GM12878 (cell line): ENCODE data around the gene GAS2L3. TPM values are rescaled to one million over a fixed set of nuclear protein-coding genes. Genes with fewer than 3 reads are reported as not detected.

Experiments used
- ATAC-seq: fragments of 200-7000 bp; cut with Tn5 transposase; 3 replicates; pipeline ENCODE4 v1.9.1; 2020; ENCODE audit warnings: mild to moderate bottlenecking, moderate library complexity
- BruUV-seq: library from RNA; stranded (reverse); fragments of 400-500 nt; replicated peaks from 2 replicates; lab custom pipeline; 2021; lab: Mats Ljungman, UMichigan
- CTCF ChIA-PET: fragments of 300-600 bp; sonication (Branson Sonifier 250); formaldehyde crosslinking; extraction: SDS; loops from one replicate; lab custom pipeline; 2021; ENCODE audit warnings: inconsistent platforms; lab: Yijun Ruan, JAX
- POLR2A ChIA-PET: fragments of 350-600 bp; formaldehyde crosslinking; extraction: SDS; loops from one replicate; lab custom pipeline; 2021; ENCODE audit warnings: inconsistent platforms; lab: Charles Lee
- RAD21 ChIA-PET: fragments of 300-600 bp; sonication (Branson Sonifier 250); formaldehyde crosslinking; loops from one replicate; lab custom pipeline; 2023; ENCODE audit warnings: antibody characterized with exemption; ENCODE audit not compliant: unreplicated experiment; lab: Charles Lee
- SMC1A ChIA-PET: fragments of 300-600 bp; sonication (Branson Sonifier 250); formaldehyde crosslinking; loops from one replicate; lab custom pipeline; 2023; ENCODE audit not compliant: unreplicated experiment, uncharacterized antibody; lab: Charles Lee
- DNase-seq: peaks from one replicate; pipeline ENCODE4 v3.0.0-alpha.2; 2011; ENCODE audit warnings: low read depth, low spot score
- FAIRE-seq: peaks from 3 replicates; lab custom pipeline; 2011; peaks lifted over from hg19 to GRCh38; lab: Jason Lieb, UNC
- H2AFZ ChIP-seq: 2 replicates; pipeline ENCODE4 v1.6.0; 2011; ENCODE audit warnings: low read depth, low read length, control low read depth; ENCODE audit not compliant: control insufficient read depth
- H3K27ac ChIP-seq: 2 replicates; pipeline ENCODE4 v1.5.1; 2011; ENCODE audit warnings: control low read depth; ENCODE audit not compliant: control insufficient read depth, insufficient read depth
- H3K27me3 ChIP-seq, 2 experiments: replicated peaks in 1 of 2; 2 replicates each; pipeline versions ENCODE4 v1.6.0 to v1.6.1; 2011; ENCODE audit warnings: low read length in 1 of 2; ENCODE audit not compliant: control insufficient read depth in 2 of 2, insufficient read depth in 2 of 2
- H3K36me3 ChIP-seq, 2 experiments: 2 replicates each; pipeline ENCODE4 v1.5.1; 2011; ENCODE audit warnings: low read length in 1 of 2; ENCODE audit not compliant: control insufficient read depth in 2 of 2, insufficient read depth in 2 of 2
- H3K4me1 ChIP-seq: 2 replicates; pipeline ENCODE4 v1.6.1; 2011; ENCODE audit warnings: mild to moderate bottlenecking, low read length, moderate library complexity, mixed read lengths; ENCODE audit not compliant: control insufficient read depth, insufficient read depth
- H3K4me2 ChIP-seq: 2 replicates; pipeline ENCODE4 v1.6.0; 2011; ENCODE audit warnings: control low read depth; ENCODE audit not compliant: control insufficient read depth, insufficient read depth
- H3K4me3 ChIP-seq: fragments of 200-600 bp; sonication (generic); 2 replicates; pipeline ENCODE4 v1.5.1; 2016
- H3K79me2 ChIP-seq: 2 replicates; pipeline ENCODE4 v1.6.0; 2011; ENCODE audit warnings: low read length; ENCODE audit not compliant: control insufficient read depth, insufficient read depth
- H3K9ac ChIP-seq: 2 replicates; pipeline ENCODE4 v1.8.0; 2011; ENCODE audit warnings: low read length, control low read depth, mixed read lengths; ENCODE audit not compliant: control insufficient read depth, insufficient read depth
- H3K9me3 ChIP-seq: replicated peaks from 3 replicates; pipeline ENCODE4 v1.5.1; 2011; ENCODE audit warnings: mild to moderate bottlenecking, low read length; ENCODE audit not compliant: control insufficient read depth, insufficient read depth
- H4K20me1 ChIP-seq: 2 replicates; pipeline ENCODE4 v1.6.0; 2011; ENCODE audit not compliant: control insufficient read depth, insufficient read depth
- CEBPZ ChIP-seq: fragments of 150-350 bp; IDR thresholded peaks from 2 replicates; pipeline ENCODE4 v1.6.1; 2016; ENCODE audit warnings: low read depth, low read length
- CHD1 ChIP-seq: IDR thresholded peaks from 2 replicates; pipeline ENCODE4 v1.6.1; 2012; ENCODE audit warnings: low read depth, low read length, improper control_type of control experiment
- FOXK2 ChIP-seq: fragments of 450-650 bp; IDR thresholded peaks from 2 replicates; pipeline ENCODE4 v1.6.1; 2017; ENCODE audit warnings: mild to moderate bottlenecking, moderate library complexity
- KDM1A ChIP-seq: fragments of 200-600 bp; sonication (generic); IDR thresholded peaks from 2 replicates; pipeline ENCODE4 v1.6.1; 2016; ENCODE audit warnings: borderline replicate concordance
- MEF2B ChIP-seq: fragments of 450-650 bp; IDR thresholded peaks from 2 replicates; pipeline ENCODE4 v1.6.1; 2018; ENCODE audit warnings: mild to moderate bottlenecking, moderate library complexity; ENCODE audit not compliant: partially characterized antibody, poor library complexity, severe bottlenecking
- PBX3 ChIP-seq: IDR thresholded peaks from 2 replicates; pipeline ENCODE4 v1.6.1; 2011; ENCODE audit warnings: mild to moderate bottlenecking, low read depth, low read length, moderate library complexity; ENCODE audit not compliant: insufficient replicate concordance
- RCOR1 ChIP-seq: conservative IDR thresholded peaks from 2 replicates; pipeline ENCODE4 v1.6.1; 2012; ENCODE audit warnings: low read depth, low read length, improper control_type of control experiment
- TBL1XR1 ChIP-seq: IDR thresholded peaks from 2 replicates; pipeline ENCODE4 v1.6.1; 2012; ENCODE audit warnings: low read depth, low read length, improper control_type of control experiment
- USF2 ChIP-seq: IDR thresholded peaks from 2 replicates; pipeline ENCODE4 v1.6.1; 2011; ENCODE audit warnings: low read depth, low read length, improper control_type of control experiment, borderline replicate concordance
- WGBS: methylation state at CpG from one replicate; pipeline ENCODE4 v1.1.6; 2016; ENCODE audit warnings: low lambda C conversion rate; ENCODE audit not compliant: insufficient replicate concordance, insufficient coverage; ENCODE audit errors: missing lambda C conversion rate; 5-methylcytosine and 5-hydroxymethylcytosine counted together
- in situ Hi-C: fragments of 300-500 bp; cut with MboI; formaldehyde crosslinking; loops from 9 replicates; pipeline ENCODE4 v1.14.3; 2018; ENCODE audit warnings: mixed read lengths
- intact Hi-C: fragments of 100-400 bp; cut with micrococcal nuclease; formaldehyde crosslinking; loops from one replicate; pipeline ENCODE4 v1.14.2; 2022; ENCODE audit not compliant: unreplicated experiment
- polyA plus RNA-seq, 11 experiments: library from polyadenylated mRNA; depleted of rRNA in 4 of 11; unstranded in 6 of 11; stranded (reverse) in 5 of 11; fragments of >200 nt; fragmentation: Nextera tagmentation in 4 of 11; fragmentation: Illumina TruSeq in 1 of 11; extraction: Ambion mirVana in 4 of 11; extraction: Trizol in 1 of 11; gene quantifications; 1 replicate in 1 of 11; 2 replicates in 10 of 11; pipeline versions ENCODE4 v1.2.1 to v1.2.3, GENCODE V29; 2011 to 2016; ENCODE audit warnings: inconsistent platforms in 2 of 11, missing spikeins in 2 of 11, low read depth in 1 of 11
- total RNA-seq, 4 experiments: library from RNA; depleted of rRNA in 3 of 4; stranded (reverse); fragments of >200 nt in 3 of 4; fragmentation: Illumina TruSeq in 1 of 4; extraction: Trizol in 1 of 4; gene quantifications; 2 replicates each; pipeline versions ENCODE4 v1.2.1 to v1.2.3, GENCODE V29; 2013 to 2021

GAS2L3 gene
- total and polyA plus RNA-seq, 10 of the 15 experiments (the other 5 are each of a cell fraction or from before 2014, with no cell fraction given), result 0.46 to 6.6 (median 2.4) TPM

- ChIA-PET POLR2A (no interaction called here), CTCF (interaction anchor here (0.6 kb wide), 1 partner anchor 46 kb away, joined by 3 read pairs; no protein-coding TSS in a partner anchor), RAD21 (no interaction called here), SMC1A (interaction anchor here (1.1 kb wide), 1 partner anchor 96 kb away, joined by 3 read pairs; no protein-coding TSS in a partner anchor)
- in situ Hi-C loops, result no loop called here
- no TSS peak for BruUV-seq
- Histone ChIP-seq H3K27me3 (no peaks in the 10 kb centered on the region), H3K27ac (no peak overlapping the region), H3K4me2 (no peak overlapping the region), H3K36me3 (no peaks in the 10 kb centered on the region), H3K4me3 (no peak overlapping the region), H4K20me1 (no peaks in the 10 kb centered on the region), H3K79me2 (no peaks in the 10 kb centered on the region), H3K4me1 (peaks cover 7% of the 10 kb centered on the region), H3K9me3 (no peaks in the 10 kb centered on the region), H3K9ac (no peak overlapping the region), H2AFZ (no peak overlapping the region)
- ATAC-seq (no peak), DNase-seq (no peak), FAIRE-seq (no peak)
- intact Hi-C loops, result no loop called here
- WGBS, result 50% methylated on average over 2 of the region's 2 CpGs
- TF ChIP-seq PBX3, result no peak
- TF ChIP-seq FOXK2, result no peak
Measured at GRCh38 chr12:100564090-100564489, 9.4 kb upstream of the GAS2L3 start.

GRCh38 chr12:100564905-100565467 lies 8.5 kb upstream of the GAS2L3 start:
- RAD21 ChIA-PET, result no interaction called here
- POLR2A ChIA-PET, result no interaction called here
- no peak overlapping the region for H2AFZ ChIP-seq
- no TSS peak for BruUV-seq
- H3K9ac ChIP-seq, result no peak overlapping the region
- no peak overlapping the region for H3K27ac ChIP-seq
- no peaks in the 10 kb centered on the region for H3K27me3 ChIP-seq
- SMC1A ChIA-PET, result interaction anchor here (1.1 to 2.1 kb wide), 2 partner anchors 11 to 96 kb away, joined by 3 to 7 read pairs; no protein-coding TSS in a partner anchor
- peaks cover 7% of the 10 kb centered on the region for H3K4me1 ChIP-seq
- FAIRE-seq (no peak), ATAC-seq (no peak), DNase-seq (no peak)
- no peaks in the 10 kb centered on the region for H4K20me1 ChIP-seq
- CTCF ChIA-PET, result interaction anchor here (1.1 to 3.9 kb wide), 3 partner anchors 10 to 330 kb away, joined by 3 to 28 read pairs (median 4); no protein-coding TSS in a partner anchor
- H3K4me2 ChIP-seq, result no peak overlapping the region
- in situ Hi-C loops, result no loop called here
- intact Hi-C loops, result loop anchor here (5.0 kb wide), 1 partner anchor 102 kb away; no protein-coding TSS in a partner anchor
- H3K9me3 ChIP-seq, result no peaks in the 10 kb centered on the region
- 87% methylated on average over 6 of the region's 6 CpGs for WGBS
- no peaks in the 10 kb centered on the region for H3K79me2 ChIP-seq
- no peak overlapping the region for H3K4me3 ChIP-seq
- no peaks in the 10 kb centered on the region for H3K36me3 ChIP-seq
- no peak for TF ChIP-seq CHD1
- TF ChIP-seq MEF2B, result no peak
- TF ChIP-seq CEBPZ, result no peak
- TF ChIP-seq TBL1XR1, result no peak
- no peak for TF ChIP-seq KDM1A
- no peak for TF ChIP-seq USF2
- TF ChIP-seq RCOR1, result no peak
